GM13977 (cell line): ENCODE measurements around the gene PTPRN.
A peak's percentile ranks its signal among the peaks of the same experiment; 100 is the strongest.

Experiments used
- DNase-seq: peaks from one replicate; pipeline ENCODE4 v3.0.0; 2012; ENCODE audit warnings: low spot score
- in situ Hi-C: fragments of 300-500 bp; cut with MboI; formaldehyde crosslinking; loops from one replicate; pipeline ENCODE4 v1.12.0; 2022; ENCODE audit warnings: low sequenced_read_pairs, low pct_unique_long_range_greater_than_20kb, mixed read lengths, inconsistent platforms; ENCODE audit not compliant: unreplicated experiment
- TF ChIP-seq, protein P1 (sequence below): IDR thresholded peaks from 2 replicates; pipeline ENCODE4 v1.5.1; 2012; ENCODE audit warnings: mild to moderate bottlenecking, control low read depth; ENCODE audit not compliant: insufficient read depth; ENCODE audit errors: extremely low read depth, missing control alignments

PTPRN gene

DNA sequence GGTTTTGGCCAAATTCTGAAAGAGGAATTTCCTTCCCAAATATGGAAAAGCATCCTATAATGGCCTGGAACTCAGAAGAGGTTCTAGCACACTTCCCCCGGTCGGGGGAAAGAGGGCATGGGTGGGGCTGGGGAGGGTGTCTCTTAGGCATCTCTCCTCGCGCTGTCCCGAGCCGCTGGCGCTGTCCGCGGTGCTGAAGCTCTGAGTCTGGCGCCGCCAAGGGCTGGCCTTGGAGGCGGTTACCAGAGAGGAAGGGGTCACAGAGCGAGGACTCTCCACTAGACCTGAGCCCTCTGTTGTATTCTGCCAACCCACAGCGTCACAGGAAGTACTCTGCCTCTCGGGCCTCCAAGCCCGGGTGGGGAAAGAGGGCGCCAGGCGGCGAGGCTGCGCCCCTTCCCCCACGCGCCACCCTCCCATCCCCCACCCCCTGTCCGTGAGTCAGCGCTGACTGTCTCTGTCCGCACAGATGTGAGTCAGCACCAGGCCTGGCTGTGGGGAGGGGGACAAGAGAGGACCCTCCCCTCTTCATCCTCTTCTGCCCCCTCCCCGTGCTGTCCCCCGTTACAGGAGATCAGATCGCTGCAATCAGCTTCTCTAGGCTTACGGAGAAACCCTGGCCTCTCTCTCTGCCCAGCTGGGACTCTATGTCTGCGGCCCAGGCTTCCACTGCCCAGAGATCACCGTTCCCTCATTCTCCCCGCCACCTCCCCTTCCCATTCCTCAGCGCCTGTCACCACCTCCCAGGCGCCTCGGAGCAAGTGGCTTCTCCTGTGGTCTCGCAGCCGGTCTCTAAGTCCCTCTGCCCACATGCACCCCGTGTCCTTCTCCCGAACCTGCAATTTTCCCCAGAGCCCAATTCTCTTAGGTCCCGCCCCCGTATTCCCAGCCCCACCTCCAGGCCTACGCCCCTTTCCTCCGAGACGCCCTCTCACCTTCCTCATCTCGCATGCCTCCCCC, 779 bp downstream of the PTPRN start:
- in situ Hi-C loops, result no loop called here
- DNase-seq, result peak; percentile 85
- TF ChIP-seq, protein P1, sequence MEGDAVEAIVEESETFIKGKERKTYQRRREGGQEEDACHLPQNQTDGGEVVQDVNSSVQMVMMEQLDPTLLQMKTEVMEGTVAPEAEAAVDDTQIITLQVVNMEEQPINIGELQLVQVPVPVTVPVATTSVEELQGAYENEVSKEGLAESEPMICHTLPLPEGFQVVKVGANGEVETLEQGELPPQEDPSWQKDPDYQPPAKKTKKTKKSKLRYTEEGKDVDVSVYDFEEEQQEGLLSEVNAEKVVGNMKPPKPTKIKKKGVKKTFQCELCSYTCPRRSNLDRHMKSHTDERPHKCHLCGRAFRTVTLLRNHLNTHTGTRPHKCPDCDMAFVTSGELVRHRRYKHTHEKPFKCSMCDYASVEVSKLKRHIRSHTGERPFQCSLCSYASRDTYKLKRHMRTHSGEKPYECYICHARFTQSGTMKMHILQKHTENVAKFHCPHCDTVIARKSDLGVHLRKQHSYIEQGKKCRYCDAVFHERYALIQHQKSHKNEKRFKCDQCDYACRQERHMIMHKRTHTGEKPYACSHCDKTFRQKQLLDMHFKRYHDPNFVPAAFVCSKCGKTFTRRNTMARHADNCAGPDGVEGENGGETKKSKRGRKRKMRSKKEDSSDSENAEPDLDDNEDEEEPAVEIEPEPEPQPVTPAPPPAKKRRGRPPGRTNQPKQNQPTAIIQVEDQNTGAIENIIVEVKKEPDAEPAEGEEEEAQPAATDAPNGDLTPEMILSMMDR, result no peak

DNA sequence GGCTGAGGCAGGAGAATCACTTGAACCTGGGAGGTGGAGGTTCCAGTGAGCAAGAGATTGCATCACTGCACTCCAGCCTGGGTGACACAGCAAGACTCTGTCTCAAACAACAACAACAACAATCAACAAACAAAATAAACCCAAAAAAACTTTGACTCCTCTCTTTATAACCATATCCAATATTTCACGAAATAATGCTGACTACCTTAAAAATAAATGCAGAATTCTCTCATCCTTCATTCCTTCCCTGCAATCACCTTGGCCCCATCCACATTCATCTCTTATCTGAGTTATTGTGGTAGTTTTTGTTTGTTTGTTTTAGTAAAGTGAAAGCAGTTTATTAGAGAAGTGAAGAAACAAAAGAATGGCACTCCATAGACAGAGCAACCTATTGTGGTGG, 3.2 kb downstream of the PTPRN start:
- no peak for DNase-seq
- TF ChIP-seq, protein P1, result no peak
- in situ Hi-C loops, result no loop called here

DNA sequence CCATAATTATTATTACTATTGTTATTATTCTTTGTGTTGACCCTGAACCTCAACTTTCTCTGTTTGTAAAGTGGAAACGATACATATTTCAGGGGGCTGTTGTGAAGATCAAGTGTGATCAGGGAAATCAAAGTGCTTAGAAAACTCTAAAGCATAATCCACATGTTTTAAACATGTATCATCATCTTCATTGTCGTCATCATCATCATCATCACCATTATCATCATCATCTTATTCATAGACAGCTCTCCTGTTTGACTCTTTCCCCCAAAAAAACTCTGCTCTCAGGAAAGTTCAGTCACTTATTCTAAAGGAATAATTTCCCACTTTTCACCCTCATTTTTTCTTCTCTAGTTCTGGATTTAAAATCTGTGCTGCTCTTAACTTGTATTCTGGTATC, 5.0 kb downstream of the PTPRN start:
- no peak for DNase-seq
- in situ Hi-C loops, result no loop called here

DNA sequence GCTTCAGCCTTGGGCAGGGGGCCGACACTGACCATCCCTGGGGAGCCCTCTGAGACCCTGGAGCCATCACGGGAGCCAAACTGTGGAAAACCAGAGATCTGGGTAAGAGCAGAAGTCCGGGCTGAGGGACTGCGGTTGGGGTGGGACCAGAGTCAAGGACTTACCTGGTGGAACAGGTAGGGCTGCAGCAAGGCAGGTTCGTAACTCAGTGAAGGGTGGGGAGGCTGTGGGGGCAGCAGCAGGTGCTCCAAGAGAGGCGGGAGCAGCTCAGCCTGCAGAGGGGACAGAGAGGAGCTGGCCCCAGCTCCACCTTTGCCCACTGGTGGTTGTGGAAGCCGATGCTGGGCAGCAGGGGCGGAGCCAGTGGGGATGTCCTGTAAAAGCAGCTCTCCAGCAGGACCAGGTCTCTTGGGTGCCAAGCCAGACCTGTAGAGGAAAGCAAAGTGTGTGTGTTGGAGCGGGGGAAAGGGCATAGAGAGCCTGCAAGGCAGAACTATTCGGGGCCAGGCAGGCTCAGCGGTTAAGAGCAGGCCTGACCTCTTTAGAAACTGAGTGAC, 6.7 kb downstream of the PTPRN start:
- in situ Hi-C loops, result no loop called here
- DNase-seq, result no peak
- TF ChIP-seq, protein P1, result no peak

More for the DNA sequence above, 5.0 kb downstream of the PTPRN start:
- TF ChIP-seq, protein P1, result no peak

DNA sequence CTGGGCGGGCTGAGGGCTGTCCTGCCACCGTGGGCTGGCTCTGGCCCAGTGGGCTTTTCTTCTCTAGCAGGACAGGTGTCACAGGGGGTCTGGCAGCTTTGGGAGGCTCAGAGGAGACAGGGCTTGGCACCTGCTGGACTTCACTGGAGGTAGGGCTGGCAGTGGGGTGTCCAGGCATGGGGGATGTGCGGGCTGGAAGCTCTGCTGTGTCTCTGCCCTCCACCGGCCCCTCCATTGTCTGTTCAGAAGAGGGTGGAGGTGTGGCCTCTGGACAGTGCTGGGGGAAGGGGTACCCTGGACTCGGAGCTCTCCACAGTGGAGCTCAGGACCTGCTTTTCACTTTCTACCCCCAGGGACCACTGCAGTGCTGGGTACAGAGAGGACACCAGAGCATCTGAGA, 9.2 kb downstream of the PTPRN start:
- no peak for DNase-seq
- TF ChIP-seq, protein P1, result no peak
- in situ Hi-C loops, result no loop called here

DNA sequence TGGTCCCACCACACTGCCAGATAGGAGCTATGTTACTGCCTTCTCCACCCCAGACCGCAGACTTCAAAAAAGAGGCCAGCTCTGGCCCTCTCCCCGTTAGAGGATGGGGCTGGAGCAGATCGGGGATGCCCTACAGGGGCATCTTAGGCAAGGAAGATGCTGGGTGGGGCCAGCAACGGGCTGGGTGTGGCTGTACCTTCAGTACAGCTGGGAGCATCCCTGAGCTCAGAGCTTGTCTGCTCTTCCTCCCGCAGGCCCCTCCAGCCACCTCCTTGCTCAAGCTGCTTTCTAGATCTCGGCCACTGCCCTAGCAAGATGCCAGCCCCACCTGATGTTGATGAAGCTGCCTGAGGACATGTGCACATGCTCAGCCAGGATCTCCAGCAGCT, 9.8 kb downstream of the PTPRN start:
- in situ Hi-C loops, result loop anchor here (10.0 kb wide), 1 partner anchor 125 kb away; the partner anchor contains the start of genes CNPPD1, RETREG2 and SLC23A3
- no peak for DNase-seq
- TF ChIP-seq, protein P1, result no peak
